Ishikawa (cell line): ENCODE results near the gene GAK.

Experiments used
- EP300 ChIP-seq: IDR thresholded peaks from 2 replicates; pipeline ENCODE4 v1.6.1; 2012; ENCODE audit warnings: borderline replicate concordance
- FOXM1 ChIP-seq: IDR thresholded peaks from 2 replicates; pipeline ENCODE4 v1.6.1; 2012; ENCODE audit warnings: low read depth, borderline replicate concordance
- MAX ChIP-seq: IDR thresholded peaks from 2 replicates; pipeline ENCODE4 v1.6.1; 2012
- NFIC ChIP-seq: IDR thresholded peaks from 2 replicates; pipeline ENCODE4 v1.6.1; 2012
- RAD21 ChIP-seq: IDR thresholded peaks from 2 replicates; pipeline ENCODE4 v1.6.1; 2012; ENCODE audit warnings: low read depth
- REST ChIP-seq: IDR thresholded peaks from 2 replicates; pipeline ENCODE4 v1.6.1; 2012; ENCODE audit warnings: low read depth, mild to moderate bottlenecking
- TAF1 ChIP-seq: IDR thresholded peaks from 2 replicates; pipeline ENCODE4 v1.6.1; 2012; ENCODE audit warnings: low read depth, mild to moderate bottlenecking
- TCF12 ChIP-seq: IDR thresholded peaks from 2 replicates; pipeline ENCODE4 v1.6.1; 2012; ENCODE audit warnings: low read depth
- TEAD4 ChIP-seq: IDR thresholded peaks from 2 replicates; pipeline ENCODE4 v1.6.1; 2012
- YY1 ChIP-seq: IDR thresholded peaks from 2 replicates; pipeline ENCODE4 v1.6.1; 2012; ENCODE audit warnings: low read depth
- ZBTB7A ChIP-seq: IDR thresholded peaks from 2 replicates; pipeline ENCODE4 v1.6.1; 2012; ENCODE audit warnings: low read depth

GRCh38 chr4:881709-882108, 50.4 kb downstream of the GAK start:
- TF ChIP-seq RAD21 (no peak), MAX (no peak), EP300 (no peak), YY1 (no peak), ZBTB7A (no peak), NFIC (no peak), TEAD4 (no peak), TAF1 (no peak), TCF12 (no peak), FOXM1 (no peak), REST (no peak)
